ENCODE data around the gene POLR2A. TPM values are rescaled to one million over a fixed set of nuclear protein-coding genes. Genes with fewer than 3 reads are reported as not detected.

Gene POLR2A
- total and polyA plus RNA-seq, 2 of the 13 experiments (the other 11 are each of a cell fraction or from before 2014, with no cell fraction given): 17.8 to 18.3 TPM

GRCh38 chr17:7479213-7480088 is 4.7 kb upstream of the POLR2A start, which contains the start of gene ZBTB4 (continued):
- TF ChIP-seq ZNF513 (CRISPR knock-in tag; conservative IDR thresholded peaks at IDR 0.05) (no peak), HDAC2 (CRISPR knock-in tag; IDR thresholded peaks at IDR 0.05) (no peak; the same call in 1 of the 2 replicates), ZNF772 (CRISPR knock-in tag; IDR thresholded peaks at IDR 0.05) (0 out of 2 replicates have a peak, but pooled peaks have one; percentile 29), ZBTB21 (CRISPR knock-in tag; IDR thresholded peaks at IDR 0.05) (no peak), ZNF3 (CRISPR knock-in tag; IDR thresholded peaks at IDR 0.05) (no peak), SOX6 (IDR thresholded peaks at IDR 0.05) (no peak), SOX6 (CRISPR knock-in tag; IDR thresholded peaks at IDR 0.05) (no peak), FOXO1 (CRISPR knock-in tag; IDR thresholded peaks at IDR 0.05) (no peak), E2F1 (CRISPR knock-in tag; IDR thresholded peaks at IDR 0.05) (no peak), ZNF235 (CRISPR knock-in tag; IDR thresholded peaks at IDR 0.05; ENCODE audit: borderline replicate concordance) (peak; percentile 73; the same call in 1 of the 2 replicates), ZNF496 (CRISPR knock-in tag; IDR thresholded peaks at IDR 0.05; ENCODE audit: insufficient replicate concordance) (no peak), TCF7 (IDR thresholded peaks at IDR 0.05; ENCODE audit: low read depth) (peak; percentile 30; the same call in 1 of the 2 replicates), RBFOX2 (IDR thresholded peaks at IDR 0.05; ENCODE audit: low read depth, low read length) (peak; percentile 76), ZNF292 (CRISPR knock-in tag; IDR thresholded peaks at IDR 0.05; ENCODE audit: borderline replicate concordance, low read depth) (no peak), ZNF256 (CRISPR knock-in tag; conservative IDR thresholded peaks at IDR 0.05) (no peak), ZNF484 (CRISPR knock-in tag; IDR thresholded peaks at IDR 0.05; ENCODE audit: borderline replicate concordance, low read depth) (no peak), ZNF639 (CRISPR knock-in tag; conservative IDR thresholded peaks at IDR 0.05) (0 out of 2 replicates have a peak, but pooled peaks have one; percentile 23), NFKB2 (CRISPR knock-in tag; IDR thresholded peaks at IDR 0.05; ENCODE audit: borderline replicate concordance) (peak; percentile 24; the same call in 1 of the 2 replicates), ZNF547 (CRISPR knock-in tag; IDR thresholded peaks at IDR 0.05) (no peak), MNT (IDR thresholded peaks at IDR 0.05) (no peak), ZNF777 (CRISPR knock-in tag; IDR thresholded peaks at IDR 0.05) (peak; percentile 63)
- TF ChIP-seq, protein P1, sequence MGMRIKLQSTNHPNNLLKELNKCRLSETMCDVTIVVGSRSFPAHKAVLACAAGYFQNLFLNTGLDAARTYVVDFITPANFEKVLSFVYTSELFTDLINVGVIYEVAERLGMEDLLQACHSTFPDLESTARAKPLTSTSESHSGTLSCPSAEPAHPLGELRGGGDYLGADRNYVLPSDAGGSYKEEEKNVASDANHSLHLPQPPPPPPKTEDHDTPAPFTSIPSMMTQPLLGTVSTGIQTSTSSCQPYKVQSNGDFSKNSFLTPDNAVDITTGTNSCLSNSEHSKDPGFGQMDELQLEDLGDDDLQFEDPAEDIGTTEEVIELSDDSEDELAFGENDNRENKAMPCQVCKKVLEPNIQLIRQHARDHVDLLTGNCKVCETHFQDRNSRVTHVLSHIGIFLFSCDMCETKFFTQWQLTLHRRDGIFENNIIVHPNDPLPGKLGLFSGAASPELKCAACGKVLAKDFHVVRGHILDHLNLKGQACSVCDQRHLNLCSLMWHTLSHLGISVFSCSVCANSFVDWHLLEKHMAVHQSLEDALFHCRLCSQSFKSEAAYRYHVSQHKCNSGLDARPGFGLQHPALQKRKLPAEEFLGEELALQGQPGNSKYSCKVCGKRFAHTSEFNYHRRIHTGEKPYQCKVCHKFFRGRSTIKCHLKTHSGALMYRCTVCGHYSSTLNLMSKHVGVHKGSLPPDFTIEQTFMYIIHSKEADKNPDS (CRISPR knock-in tag; IDR thresholded peaks at IDR 0.05): no peak

All from HepG2 (cell line).